Measurements from ENCODE around the gene MLH1.

Gene MLH1

GRCh38 chr3:36988356-36988755 is 5.0 kb upstream of the MLH1 start:
- no peak for DNase-seq

- DNase-seq, result no peak
Observed at GRCh38 chr3:36989005-36989404, 4.3 kb upstream of the MLH1 start.

GRCh38 chr3:36989568-36989967 is 3.8 kb upstream of the MLH1 start:
- DNase-seq, result no peak

GRCh38 chr3:36991147-36991546 is 2.2 kb upstream of the MLH1 start:
- no peak for DNase-seq

GRCh38 chr3:36991923-36992805 is 1.2 kb upstream of the MLH1 start:
- no peak for DNase-seq

GRCh38 chr3:36992806-36993325 is 452 bp upstream of the MLH1 start, which contains the start of gene EPM2AIP1:
Gene EPM2AIP1, minus strand, starts transcription at chr3:36993131. Its CDS starts 54 bp downstream, at chr3:36993077.
- no peak for DNase-seq

- no peak for DNase-seq
Observed at GRCh38 chr3:37014620-37015019, 21.3 kb downstream of the MLH1 start.

- no peak for DNase-seq
Observed at GRCh38 chr3:37015642-37016041, 22.3 kb downstream of the MLH1 start.

GRCh38 chr3:37016903-37017302 is 23.6 kb downstream of the MLH1 start:
- DNase-seq, result no peak

GRCh38 chr3:37017683-37018082 is 24.4 kb downstream of the MLH1 start:
- DNase-seq, result no peak

GRCh38 chr3:37024092-37024491 is 30.8 kb downstream of the MLH1 start:
- DNase-seq, result no peak

GRCh38 chr3:37024820-37025405 is 31.6 kb downstream of the MLH1 start:
- DNase-seq, result no peak

- no peak for DNase-seq
Observed at GRCh38 chr3:37025561-37026335, 32.4 kb downstream of the MLH1 start.

GRCh38 chr3:37026851-37027250 is 33.5 kb downstream of the MLH1 start:
- DNase-seq, result no peak

- no peak for DNase-seq
Observed at GRCh38 chr3:37028329-37028728, 35.0 kb downstream of the MLH1 start.

- DNase-seq, result no peak
Observed at GRCh38 chr3:37029111-37029510, 35.8 kb downstream of the MLH1 start.

- DNase-seq, result no peak
Observed at GRCh38 chr3:37029516-37030163, 36.3 kb downstream of the MLH1 start.

- DNase-seq, result no peak
Observed at GRCh38 chr3:37030588-37030987, 37.3 kb downstream of the MLH1 start.

- no peak for DNase-seq
Observed at GRCh38 chr3:37031096-37031682, 37.9 kb downstream of the MLH1 start.

- no peak for DNase-seq
Observed at GRCh38 chr3:37032961-37033360, 39.6 kb downstream of the MLH1 start.

- no peak for DNase-seq
Observed at GRCh38 chr3:37037352-37037751, 44.0 kb downstream of the MLH1 start.

GRCh38 chr3:37039161-37039846 is 46.0 kb downstream of the MLH1 start:
- no peak for DNase-seq

Measured in NCI-H2029 treated with DMSO at 0.1 percent for 48 hours (cell line).